ENCODE data around the gene NTSR2. TPM values are rescaled to one million over a fixed set of nuclear protein-coding genes. Genes with fewer than 3 reads are reported as not detected.
A peak's percentile ranks its signal among the peaks of the same experiment; 100 is the strongest.
"Not testable (repeated sequence)": the region's sequence is repeated elsewhere in the genome, so short reads cannot be mapped to it uniquely, and the experiment has no call there.

The NTSR2 gene
- total RNA-seq, 1 donor from 2014 or later = not detected

DNA sequence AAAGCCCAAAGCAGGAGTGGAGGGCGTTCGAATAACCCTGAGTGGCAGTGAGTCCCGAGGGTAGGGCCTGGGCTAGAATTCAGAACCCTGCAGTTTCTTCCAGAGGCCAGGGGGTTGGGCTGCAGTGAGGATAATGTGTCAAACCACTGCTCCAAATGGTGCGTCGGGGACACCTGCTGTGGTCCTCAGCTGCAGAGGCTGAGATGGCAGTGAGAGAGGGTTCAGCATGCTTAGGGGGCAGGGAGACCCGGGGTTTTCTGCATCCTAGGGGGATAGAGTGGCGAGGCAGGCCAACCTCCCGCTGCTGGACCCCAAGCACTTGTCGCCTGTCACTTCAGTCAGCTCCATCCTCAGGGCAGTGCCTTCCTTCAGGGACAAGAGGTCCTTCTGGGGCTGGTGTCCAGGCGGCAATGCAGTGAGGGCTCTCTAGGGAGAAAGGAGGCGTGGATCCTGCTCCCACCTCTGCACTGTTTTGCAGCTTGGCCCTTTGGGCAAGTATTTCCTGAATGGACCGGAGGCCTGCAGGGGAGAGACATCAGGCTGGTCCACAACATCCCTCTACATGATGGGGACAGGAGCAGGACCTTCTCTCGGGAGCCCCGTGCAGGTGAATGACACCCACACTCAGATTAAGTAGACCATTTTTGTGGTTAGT lies 8.4 kb upstream of the NTSR2 start:
- no peak for ATAC-seq

DNA sequence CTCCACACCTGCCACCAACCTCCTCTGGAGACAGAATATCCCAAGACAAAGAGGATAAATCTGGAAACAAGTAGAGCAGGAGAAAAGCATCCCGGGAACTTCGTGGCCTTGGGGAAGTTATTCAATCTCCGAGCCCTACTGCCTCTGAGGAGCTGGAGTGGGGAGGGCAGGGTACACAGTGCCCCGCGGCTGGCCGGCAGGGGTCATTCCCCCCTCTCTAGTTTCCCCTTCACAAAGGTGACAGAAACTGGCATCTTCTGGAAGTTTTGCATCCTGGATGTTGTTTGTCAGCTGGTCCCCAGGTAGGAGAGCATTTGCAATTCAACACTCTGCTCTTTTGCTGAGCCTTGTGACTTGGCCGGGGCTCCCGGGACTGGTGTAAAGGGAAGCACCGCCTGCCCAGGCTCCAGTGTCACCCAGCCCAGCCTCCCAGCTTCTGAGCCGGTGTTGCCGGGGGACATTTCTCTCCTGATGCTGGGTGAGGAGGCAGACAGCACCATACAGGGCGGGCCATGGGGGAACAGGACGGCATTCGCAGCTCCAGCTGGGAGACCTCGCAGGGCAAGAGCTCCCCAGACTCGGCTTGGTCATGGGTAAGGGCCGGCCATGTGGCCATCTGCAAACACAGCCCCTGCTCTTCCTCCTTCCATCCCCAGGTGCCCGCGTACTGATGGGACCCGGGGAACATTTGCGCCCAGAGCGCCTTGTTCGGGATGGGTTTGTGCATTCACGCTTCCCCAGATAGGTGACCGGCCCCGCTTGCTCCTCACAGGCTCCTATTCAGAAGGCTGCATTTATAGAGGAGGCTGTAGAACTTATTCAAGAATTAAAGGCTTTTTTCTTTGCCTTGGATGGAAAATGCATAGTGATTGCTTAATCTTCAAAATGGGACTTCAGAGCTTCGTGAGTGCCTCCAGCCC lies 7.4 kb upstream of the NTSR2 start:
- ATAC-seq = no peak

DNA sequence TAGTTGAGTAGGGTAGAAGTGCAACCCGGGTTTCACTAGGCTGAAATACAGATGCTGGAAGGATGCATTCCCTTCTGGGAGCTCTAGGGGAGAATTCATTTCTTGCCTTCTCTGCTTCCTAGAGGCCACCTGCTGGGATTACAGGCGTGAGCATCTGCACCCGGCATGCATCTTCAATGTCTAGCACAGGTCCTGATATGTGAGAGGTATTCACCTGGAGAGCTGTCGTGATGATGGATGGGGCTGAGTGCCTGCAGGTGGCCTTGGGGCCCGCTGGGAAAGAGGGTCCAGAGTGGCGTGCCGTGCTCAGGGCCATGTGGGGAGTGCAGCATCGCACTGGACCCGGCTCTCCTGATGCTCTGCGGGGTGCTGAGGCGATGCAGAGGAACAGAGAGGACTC lies 6.6 kb upstream of the NTSR2 start:
- ATAC-seq = no peak

DNA sequence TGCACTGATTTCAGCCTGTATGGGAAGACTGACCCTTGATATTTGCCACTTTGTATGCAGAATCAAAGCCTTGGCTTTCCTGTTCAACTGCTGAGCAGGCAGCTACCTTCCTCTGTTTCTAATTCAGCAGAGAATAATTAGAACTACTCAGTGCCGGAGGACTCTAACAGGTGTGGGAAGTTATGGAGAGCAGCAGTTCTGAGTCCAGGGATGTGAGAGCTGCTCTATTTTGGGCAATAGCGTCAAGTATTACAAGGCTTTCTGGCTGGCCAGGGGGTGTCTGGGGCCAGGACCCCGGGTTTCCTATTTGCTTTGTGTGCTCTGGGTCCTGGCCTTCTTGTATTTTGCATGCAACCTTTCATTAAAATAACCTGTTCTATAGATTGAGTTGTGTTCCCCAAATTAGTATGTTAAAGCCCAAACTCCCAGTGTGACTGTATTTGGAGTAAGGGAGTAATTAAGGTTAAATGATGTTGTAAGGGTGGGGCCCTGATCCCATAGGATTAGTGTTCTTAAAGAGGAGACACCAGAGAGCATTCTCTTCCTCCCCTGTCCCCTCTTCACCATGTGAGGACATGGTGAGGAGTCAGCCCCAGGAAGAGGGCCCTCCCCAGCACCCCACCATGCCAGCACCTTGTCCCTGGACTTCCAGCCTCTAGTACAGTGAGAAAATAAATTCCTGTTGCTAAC lies 5.6 kb upstream of the NTSR2 start:
- ATAC-seq = no peak

GRCh38 chr2:11674983-11675382 lies 5.0 kb upstream of the NTSR2 start:
- no peak for ATAC-seq

- ATAC-seq = no peak
Observed at GRCh38 chr2:11672407-11672806, 2.4 kb upstream of the NTSR2 start.

GRCh38 chr2:11667866-11668637 lies 1.9 kb downstream of the NTSR2 start:
- ATAC-seq = no peak

DNA sequence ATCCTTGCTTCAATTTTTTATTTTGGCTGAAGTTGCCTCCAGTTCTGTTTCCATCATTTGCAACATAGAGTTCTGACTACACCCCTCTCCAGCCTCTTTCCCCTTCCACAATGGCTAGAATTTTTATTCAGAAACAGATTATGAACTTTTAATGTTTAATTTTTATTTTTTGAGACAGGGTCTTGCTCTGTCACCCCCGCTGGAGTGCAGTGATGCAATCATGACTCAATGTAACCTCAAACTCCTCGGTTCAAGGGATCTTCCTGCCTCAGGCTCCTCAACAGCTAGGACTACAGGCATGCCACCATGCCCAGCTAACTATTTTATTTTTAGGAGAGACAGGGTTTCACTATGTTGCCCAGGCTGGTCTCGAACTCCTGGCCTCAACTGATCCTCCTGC lies 2.8 kb downstream of the NTSR2 start:
- no peak for ATAC-seq

DNA sequence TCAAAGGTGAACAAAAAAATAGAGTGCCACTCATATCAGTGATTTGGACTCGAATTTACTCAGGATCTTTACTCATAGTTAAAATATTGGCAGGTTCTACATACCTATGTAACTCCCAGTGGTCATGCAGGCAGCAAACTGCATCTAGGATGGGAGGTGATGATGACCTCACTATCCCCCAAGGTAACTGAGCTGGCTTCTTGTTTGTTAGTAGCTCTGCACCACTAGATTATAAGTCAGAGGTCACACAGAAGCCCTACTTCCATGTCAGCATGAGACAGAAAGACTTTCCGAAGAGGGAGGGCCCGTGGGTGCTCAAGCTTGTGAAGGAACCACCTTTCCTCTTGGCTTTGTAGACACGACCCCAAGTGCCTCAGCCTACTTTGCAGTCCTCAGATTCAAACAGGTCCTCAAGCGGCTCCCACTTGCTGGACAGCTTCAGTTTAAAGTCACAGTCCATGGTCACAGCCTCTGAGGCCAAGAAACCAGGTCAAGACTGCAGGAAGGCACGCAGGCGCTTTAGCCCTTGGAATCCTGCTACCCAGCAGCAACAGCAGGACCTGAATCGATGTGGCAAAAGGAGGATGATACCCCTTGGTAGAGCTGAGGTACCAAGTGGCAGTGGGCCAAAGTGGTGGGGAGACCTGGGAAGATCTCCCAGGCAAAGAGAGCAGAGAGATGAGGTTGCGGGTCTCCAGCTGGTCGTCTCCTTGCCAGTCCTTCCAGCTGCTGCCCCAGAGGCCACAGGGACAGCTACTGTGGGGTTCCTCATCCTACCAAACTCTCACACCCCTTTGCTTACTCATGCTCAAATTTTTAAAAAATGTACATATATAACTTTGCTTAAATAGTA lies 4.3 kb downstream of the NTSR2 start:
- ATAC-seq = no peak

- no peak for ATAC-seq
Observed at GRCh38 chr2:11665028-11665427, 5.0 kb downstream of the NTSR2 start.

GRCh38 chr2:11663427-11663826 lies 6.6 kb downstream of the NTSR2 start:
- no peak for ATAC-seq

- no peak for ATAC-seq
Observed at GRCh38 chr2:11662882-11663281, 7.1 kb downstream of the NTSR2 start.

DNA sequence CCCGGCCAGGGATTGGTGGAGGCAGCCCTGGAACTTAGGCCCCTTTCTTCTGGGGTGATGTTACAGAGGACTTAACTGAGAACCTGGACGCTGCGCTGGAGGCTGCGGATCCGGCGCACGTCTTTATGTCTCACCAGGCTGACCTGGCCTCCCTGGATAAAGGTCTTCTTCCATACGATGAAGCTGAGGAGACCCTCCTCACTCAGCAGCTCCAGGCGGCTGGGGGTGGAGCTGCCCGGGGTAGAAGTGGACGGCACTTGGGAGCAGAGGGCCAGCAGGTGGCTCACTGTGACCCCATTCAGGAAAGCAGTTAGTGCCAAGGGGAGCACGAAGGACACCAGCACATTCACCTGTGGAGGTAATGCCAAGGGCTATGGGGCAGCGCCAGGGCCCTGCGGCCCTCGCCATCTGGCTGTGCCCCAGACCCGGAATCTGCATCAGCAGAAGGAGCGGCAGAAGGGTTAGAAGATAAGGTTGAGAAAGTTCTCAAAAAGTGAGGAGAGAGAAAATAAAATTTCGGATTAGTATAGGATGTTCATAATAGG lies 8.0 kb downstream of the NTSR2 start:
- ATAC-seq = no peak

DNA sequence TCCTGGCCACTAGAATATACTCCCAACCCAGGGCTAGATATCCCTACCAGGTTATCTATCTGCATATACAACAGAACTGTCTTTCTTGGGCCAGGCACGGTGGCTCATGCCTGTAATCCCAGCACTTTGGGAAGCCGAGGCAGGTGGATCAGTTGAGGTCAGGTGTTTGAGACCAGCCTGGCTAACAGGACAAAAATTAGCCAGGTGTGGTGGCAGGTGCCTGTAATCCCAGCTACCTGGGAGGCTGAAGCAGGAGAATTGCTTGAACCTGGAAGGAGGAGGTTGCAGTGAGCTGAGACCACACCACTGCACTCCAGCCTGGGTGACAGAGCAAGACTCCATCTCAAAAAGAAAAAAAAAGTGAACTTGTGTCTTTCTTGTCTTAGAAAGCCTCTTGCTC lies 9.6 kb downstream of the NTSR2 start:
- not testable (repeated sequence) for ATAC-seq

- no peak for ATAC-seq
Observed at GRCh38 chr2:11659851-11660250, 10.1 kb downstream of the NTSR2 start.

DNA sequence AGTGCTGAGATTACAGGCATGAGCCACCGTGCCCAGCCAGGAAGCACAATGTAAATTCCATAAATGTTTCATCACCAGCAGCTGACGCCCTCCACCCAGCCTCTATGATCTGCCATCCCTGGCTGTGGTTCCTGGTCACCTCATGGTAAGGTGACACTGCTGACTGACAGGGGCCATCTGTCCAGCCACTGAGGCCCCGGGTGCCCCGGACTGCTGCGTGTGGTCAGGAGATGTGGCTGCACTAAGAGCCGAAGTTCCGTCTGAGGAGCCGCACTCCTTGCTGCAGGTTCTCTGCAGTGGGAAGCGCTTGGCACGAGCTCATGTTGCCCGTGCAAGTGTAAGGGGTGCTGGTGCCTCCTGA lies 10.9 kb downstream of the NTSR2 start:
- ATAC-seq = peak; percentile 30

DNA sequence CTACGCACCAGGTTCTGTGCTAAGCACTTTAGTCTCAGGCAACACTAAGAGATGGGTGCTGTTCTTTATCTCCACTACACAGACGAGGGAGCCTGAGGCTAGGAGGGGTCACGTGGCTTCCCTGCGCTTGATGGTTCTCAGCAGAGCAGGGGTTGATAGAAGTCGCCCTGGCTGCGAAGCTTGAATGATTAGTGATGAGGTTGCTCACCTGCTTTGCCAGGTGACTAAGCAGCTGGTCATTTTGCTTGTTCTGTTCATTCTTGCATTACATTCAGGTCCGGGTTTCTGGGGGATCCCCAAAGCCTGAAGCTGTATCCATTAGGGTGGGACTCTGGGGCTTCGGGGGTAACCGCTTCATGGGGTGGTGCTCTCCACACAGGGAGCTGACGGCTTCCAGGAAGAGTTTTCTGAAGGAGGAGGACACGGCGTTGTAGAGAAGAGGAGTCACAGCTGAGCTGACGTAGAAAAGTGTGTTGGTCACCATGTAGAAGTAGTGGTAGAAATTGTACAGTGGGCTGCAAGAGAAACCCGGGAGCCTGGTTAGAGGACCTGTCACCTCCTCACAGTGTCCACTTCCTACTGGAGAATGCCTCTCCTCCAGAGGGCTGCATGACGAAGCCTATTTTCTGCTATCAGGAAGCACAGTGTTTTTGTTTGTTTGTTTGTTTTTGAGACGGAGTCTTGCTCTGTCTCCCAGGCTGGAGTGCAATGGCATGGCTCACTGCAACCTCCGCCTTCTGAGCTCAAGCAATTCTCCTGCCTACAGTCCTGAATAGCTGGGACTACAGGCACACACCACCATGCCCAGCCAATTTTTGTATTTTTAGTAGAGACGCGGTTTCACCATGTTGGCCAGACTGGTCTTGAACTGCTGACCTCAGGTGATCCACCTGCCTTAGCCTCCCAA lies 11.5 kb downstream of the NTSR2 start:
- ATAC-seq = peak; percentile 76

- no peak for ATAC-seq
Observed at GRCh38 chr2:11657646-11658045, 12.3 kb downstream of the NTSR2 start.

- ATAC-seq = no peak
Observed at GRCh38 chr2:11657195-11657594, 12.8 kb downstream of the NTSR2 start.

DNA sequence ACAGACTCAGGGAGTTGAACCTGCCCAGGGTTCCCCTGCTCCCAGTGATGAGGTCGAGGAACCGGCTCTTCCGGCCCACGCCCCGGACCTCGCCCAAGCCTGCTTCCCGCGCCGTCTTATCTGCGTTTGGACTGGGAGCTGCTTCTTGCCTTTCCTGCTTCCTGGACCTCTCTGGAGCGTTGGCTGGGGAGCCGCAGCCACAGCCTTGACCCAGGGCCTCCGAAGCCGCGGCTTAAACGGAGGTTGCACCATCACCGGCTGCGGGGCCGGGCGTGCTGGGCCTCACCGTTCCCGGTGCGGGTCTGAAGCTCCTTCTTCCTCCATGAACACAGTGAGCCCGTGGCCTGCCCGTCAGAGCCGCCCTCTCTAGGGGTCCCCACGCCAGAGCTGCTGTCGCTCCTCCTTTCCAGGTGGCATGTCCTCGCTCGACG lies 13.3 kb downstream of the NTSR2 start:
- peak; percentile 78 for ATAC-seq

Measured in esophagus mucosa (tissue), 1 donor.